Dermis blood vessel endothelial cell (primary cell): ENCODE results near the gene WEE2. TPM values are rescaled to one million over a fixed set of nuclear protein-coding genes. Genes with fewer than 3 reads are reported as not detected.

Source experiments
- total RNA-seq: library from RNA; depleted of rRNA; stranded (reverse); fragments of >200 nt; gene quantifications from 2 replicates; pipeline ENCODE4 v1.2.3, GENCODE V29; 2014

Gene WEE2
- total RNA-seq, 1 donor from 2014 or later, result not detected

Other genes with a start within 250 kb of the WEE2 start
- 23.0 and 31.8 TPM in 2 replicates for gene AGK, start 156.9 kb upstream of the WEE2 start, total RNA-seq
- gene DENND11, start 6.2 kb upstream of the WEE2 start, total RNA-seq, result 65.4 and 76.9 TPM in 2 replicates
- 152 and 197 TPM in 2 replicates for gene SSBP1, start 30.0 kb downstream of the WEE2 start, total RNA-seq
- gene TAS2R3, start 55.7 kb downstream of the WEE2 start, total RNA-seq, result 0.74 and 2.0 TPM in 2 replicates
- 0.42 and 0.68 TPM in 2 replicates for gene TAS2R4, start 68.3 kb downstream of the WEE2 start, total RNA-seq
- 0.47 and 0.68 TPM in 2 replicates for gene TAS2R5, start 81.9 kb downstream of the WEE2 start, total RNA-seq
- not detected in 2 replicates for gene PRSS37, start 133.1 kb downstream of the WEE2 start, total RNA-seq
- gene OR9A4, start 208.0 kb downstream of the WEE2 start, total RNA-seq, result not detected in 2 replicates
- not detected in 2 replicates for gene CLEC5A, start 238.6 kb downstream of the WEE2 start, total RNA-seq